ENCODE results near the gene MRPL44. TPM values are rescaled to one million over a fixed set of nuclear protein-coding genes. Genes with fewer than 3 reads are reported as not detected.
"Not testable (repeated sequence)": the region's sequence is repeated elsewhere in the genome, so short reads cannot be mapped to it uniquely, and the experiment has no call there.

The MRPL44 gene
- total RNA-seq, 1 donor from 2014 or later: 27.3 TPM

DNA sequence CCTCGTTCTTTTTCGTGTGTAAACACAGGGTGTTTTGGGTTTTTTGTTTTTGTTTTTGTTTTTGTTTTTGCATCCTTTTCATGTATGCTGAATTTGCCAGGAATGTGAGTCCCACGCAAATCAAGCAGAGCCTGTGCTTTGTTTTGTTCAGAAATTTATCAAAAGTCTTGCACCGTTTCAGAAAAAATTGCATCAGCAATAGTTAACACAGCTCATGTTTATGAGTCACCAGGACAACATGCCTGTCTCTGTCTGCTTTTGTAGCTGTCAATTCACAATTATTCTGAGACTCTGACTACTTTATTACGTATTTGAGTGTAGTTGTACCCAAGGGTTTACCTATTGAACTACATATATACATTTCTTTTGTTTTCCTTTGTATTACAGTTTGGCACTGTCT lies 38.3 kb downstream of the MRPL44 start:
- Mint-ChIP-seq H3K27ac (no peak overlapping the region), H3K4me1 (peaks cover 3% of the 10 kb centered on the region), H3K9me3 (no peaks in the 10 kb centered on the region), H3K27me3 (ENCODE audit: low read depth) (no peaks in the 10 kb centered on the region), H3K4me3 (no peak overlapping the region), H3K36me3 (peaks cover 4% of the 10 kb centered on the region)
- no peak for DNase-seq (ENCODE audit: low spot score in 2 of 2, unreplicated experiment in 2 of 2)
- TF ChIP-seq, protein P1, sequence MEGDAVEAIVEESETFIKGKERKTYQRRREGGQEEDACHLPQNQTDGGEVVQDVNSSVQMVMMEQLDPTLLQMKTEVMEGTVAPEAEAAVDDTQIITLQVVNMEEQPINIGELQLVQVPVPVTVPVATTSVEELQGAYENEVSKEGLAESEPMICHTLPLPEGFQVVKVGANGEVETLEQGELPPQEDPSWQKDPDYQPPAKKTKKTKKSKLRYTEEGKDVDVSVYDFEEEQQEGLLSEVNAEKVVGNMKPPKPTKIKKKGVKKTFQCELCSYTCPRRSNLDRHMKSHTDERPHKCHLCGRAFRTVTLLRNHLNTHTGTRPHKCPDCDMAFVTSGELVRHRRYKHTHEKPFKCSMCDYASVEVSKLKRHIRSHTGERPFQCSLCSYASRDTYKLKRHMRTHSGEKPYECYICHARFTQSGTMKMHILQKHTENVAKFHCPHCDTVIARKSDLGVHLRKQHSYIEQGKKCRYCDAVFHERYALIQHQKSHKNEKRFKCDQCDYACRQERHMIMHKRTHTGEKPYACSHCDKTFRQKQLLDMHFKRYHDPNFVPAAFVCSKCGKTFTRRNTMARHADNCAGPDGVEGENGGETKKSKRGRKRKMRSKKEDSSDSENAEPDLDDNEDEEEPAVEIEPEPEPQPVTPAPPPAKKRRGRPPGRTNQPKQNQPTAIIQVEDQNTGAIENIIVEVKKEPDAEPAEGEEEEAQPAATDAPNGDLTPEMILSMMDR (IDR thresholded peaks at IDR 0.05; ENCODE audit: unreplicated experiment): no peak

DNA sequence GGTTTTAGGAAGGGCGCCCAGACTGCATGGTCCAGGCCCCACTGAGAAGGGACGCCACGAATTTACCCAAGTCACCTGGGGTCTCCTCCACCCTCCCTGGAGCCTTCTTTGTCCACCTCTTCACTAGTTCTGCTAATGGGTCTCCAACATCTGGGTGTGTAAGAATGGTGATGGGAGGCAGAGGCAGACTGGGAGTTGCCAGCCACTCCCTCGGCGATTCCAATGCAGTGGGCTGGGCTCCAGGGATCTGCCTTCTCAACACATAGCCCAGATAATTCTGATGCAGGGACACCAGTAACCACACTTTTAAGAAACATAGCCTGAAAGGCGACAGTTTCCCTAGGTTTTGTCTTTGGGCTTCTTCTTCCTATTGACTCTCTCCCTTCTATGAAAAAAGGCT lies 39.1 kb downstream of the MRPL44 start:
- peaks cover 3% of the 10 kb centered on the region for H3K4me1 Mint-ChIP-seq
- H3K27ac Mint-ChIP-seq: no peak overlapping the region
- no peaks in the 10 kb centered on the region for H3K9me3 Mint-ChIP-seq
- TF ChIP-seq, protein P1 (IDR thresholded peaks at IDR 0.05; ENCODE audit: unreplicated experiment): no peak
- peaks cover 4% of the 10 kb centered on the region for H3K36me3 Mint-ChIP-seq
- no peak for DNase-seq (ENCODE audit: low spot score in 2 of 2, unreplicated experiment in 2 of 2)
- no peaks in the 10 kb centered on the region for H3K27me3 Mint-ChIP-seq (ENCODE audit: low read depth)
- H3K4me3 Mint-ChIP-seq: no peak overlapping the region

DNA sequence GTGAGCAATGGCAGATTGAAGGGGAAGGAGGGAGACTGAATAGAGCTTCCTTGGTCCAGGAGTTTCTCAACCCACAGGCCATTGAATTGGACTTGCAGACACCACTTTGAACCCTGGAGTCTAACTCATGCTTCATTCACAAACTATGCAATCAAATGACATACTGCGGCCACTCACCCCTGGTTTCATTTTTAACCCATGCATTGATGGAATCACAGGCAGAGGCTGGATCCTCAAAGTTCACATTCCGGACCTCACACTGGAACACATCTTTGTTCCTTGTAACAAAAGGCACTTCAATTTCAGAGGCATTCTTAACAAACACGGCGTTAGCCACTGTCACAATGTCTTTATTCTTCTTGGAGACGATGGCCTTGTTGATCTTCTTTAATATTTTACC lies 40.7 kb downstream of the MRPL44 start:
- Mint-ChIP-seq H3K4me3 (no peak overlapping the region), H3K4me1 (peaks cover 3% of the 10 kb centered on the region), H3K9me3 (no peaks in the 10 kb centered on the region), H3K27ac (no peak overlapping the region), H3K36me3 (peaks cover 4% of the 10 kb centered on the region), H3K27me3 (ENCODE audit: low read depth) (no peaks in the 10 kb centered on the region)
- TF ChIP-seq, protein P1 (IDR thresholded peaks at IDR 0.05; ENCODE audit: unreplicated experiment): no peak
- DNase-seq (ENCODE audit: low spot score in 2 of 2, unreplicated experiment in 2 of 2): no peak

DNA sequence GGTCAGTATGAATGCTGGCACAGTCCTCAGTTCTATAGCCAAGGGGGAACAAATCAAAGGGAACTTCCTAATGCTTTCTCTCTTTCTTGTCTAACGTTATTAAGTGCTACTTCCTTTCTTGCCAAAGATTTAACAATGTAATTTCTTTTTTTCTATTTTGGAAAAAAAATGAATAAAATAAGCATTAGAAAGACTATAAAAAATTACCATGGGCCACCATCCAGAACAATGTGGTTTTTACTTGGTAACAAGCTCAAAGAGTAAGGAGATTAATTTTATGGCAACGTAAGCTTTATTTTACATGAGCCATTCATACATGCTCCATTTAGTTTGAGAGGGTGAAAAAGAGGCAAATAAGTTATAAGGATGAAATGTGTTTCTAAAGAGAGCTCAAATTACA lies 41.7 kb downstream of the MRPL44 start:
- TF ChIP-seq, protein P1 (IDR thresholded peaks at IDR 0.05; ENCODE audit: unreplicated experiment): no peak
- Mint-ChIP-seq H3K27ac (no peak overlapping the region), H3K36me3 (peaks cover 4% of the 10 kb centered on the region), H3K9me3 (no peaks in the 10 kb centered on the region), H3K4me3 (no peak overlapping the region), H3K4me1 (peaks cover under 1% of the 10 kb centered on the region), H3K27me3 (ENCODE audit: low read depth) (no peaks in the 10 kb centered on the region)
- DNase-seq (ENCODE audit: low spot score in 2 of 2, unreplicated experiment in 2 of 2): no peak

DNA sequence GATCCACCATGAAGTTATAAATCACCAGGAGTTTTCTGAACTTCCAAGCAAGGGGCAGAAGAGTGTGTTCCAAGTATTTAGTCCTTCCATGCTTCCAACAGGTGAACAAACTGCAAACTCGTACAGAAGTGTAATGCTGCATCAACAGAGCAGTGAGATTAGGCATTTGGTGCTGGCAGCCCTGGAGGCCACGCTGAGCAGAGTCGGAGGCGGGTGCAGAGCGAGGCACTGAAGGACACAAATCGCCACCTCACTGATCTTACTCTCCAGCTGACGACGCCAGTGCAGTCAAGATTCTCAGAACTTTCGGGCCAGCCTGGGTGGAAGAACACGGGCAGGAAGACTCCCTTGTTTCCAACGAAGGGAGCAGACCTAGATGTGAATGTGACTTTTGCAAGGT lies 42.6 kb downstream of the MRPL44 start:
- H3K27ac Mint-ChIP-seq: no peak overlapping the region
- peaks cover 4% of the 10 kb centered on the region for H3K36me3 Mint-ChIP-seq
- no peaks in the 10 kb centered on the region for H3K9me3 Mint-ChIP-seq
- H3K4me3 Mint-ChIP-seq: no peak overlapping the region
- no peak for DNase-seq (ENCODE audit: low spot score in 2 of 2, unreplicated experiment in 2 of 2)
- H3K4me1 Mint-ChIP-seq: no peaks in the 10 kb centered on the region
- no peaks in the 10 kb centered on the region for H3K27me3 Mint-ChIP-seq (ENCODE audit: low read depth)
- TF ChIP-seq, protein P1 (IDR thresholded peaks at IDR 0.05; ENCODE audit: unreplicated experiment): no peak

DNA sequence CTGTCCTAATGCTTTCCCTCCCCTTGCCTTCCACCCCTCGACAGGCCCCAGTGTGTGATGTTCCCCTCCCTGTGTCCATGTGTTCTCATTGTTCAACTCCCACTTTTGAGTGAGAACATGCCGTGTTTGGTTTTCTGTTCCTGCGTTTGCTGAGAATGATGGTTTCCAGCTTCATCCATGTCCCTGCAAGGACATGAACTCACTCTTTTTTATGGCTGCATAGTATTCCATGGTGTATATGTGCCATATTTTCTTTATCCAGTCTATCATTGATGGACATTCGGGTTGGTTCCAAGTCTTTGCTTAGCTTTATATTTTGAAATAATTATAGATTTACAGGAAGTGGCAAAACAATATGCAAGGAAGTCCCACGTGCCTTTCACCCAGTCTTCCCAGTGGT lies 43.4 kb downstream of the MRPL44 start:
- not testable (repeated sequence) for H3K4me3 Mint-ChIP-seq; H3K4me1 Mint-ChIP-seq; DNase-seq (ENCODE audit: low spot score in 2 of 2, unreplicated experiment in 2 of 2); H3K9me3 Mint-ChIP-seq; H3K36me3 Mint-ChIP-seq; H3K27me3 Mint-ChIP-seq (ENCODE audit: low read depth); H3K27ac Mint-ChIP-seq

All from mesothelial cell of epicardium (in vitro differentiated cells).